ENCODE measurements around the gene PI4KB. TPM values are rescaled to one million over a fixed set of nuclear protein-coding genes. Genes with fewer than 3 reads are reported as not detected.

The PI4KB gene
- polyA plus RNA-seq, 1 donor from 2014 or later: 22.8 TPM

- TF ChIP-seq CTCF (IDR thresholded peaks at IDR 0.05; ENCODE audit: poor library complexity, severe bottlenecking) (peak; percentile 45), SMC3 (conservative IDR thresholded peaks at IDR 0.05; ENCODE audit: poor library complexity) (no peak), POLR2AphosphoS5 (IDR thresholded peaks at IDR 0.05) (peak; percentile 70), EZH2 (IDR thresholded peaks at IDR 0.05; ENCODE audit: borderline replicate concordance, insufficient read depth, low read length, poor library complexity, severe bottlenecking) (no peak), REST (IDR thresholded peaks at IDR 0.05; ENCODE audit: borderline replicate concordance) (no peak), EP300 (conservative IDR thresholded peaks at IDR 0.05; ENCODE audit: poor library complexity, severe bottlenecking) (no peak)
- H3K36me3 ChIP-seq (ENCODE audit: insufficient read depth, low read length): no peaks in the 10 kb centered on the region
- no peaks in the 10 kb centered on the region for H3K9me2 ChIP-seq (ENCODE audit: insufficient read depth, low read length)
- H4K20me1 ChIP-seq (ENCODE audit: insufficient read depth): no peaks in the 10 kb centered on the region
- H2AFZ ChIP-seq (ENCODE audit: low read depth, low read length): peak within 1 kb of the TSS; percentile 99
- no peaks in the 10 kb centered on the region for H3K27me3 ChIP-seq (ENCODE audit: insufficient read depth, low read depth, low read length)
- peak within 1 kb of the TSS; percentile 95 for H3K27ac ChIP-seq (ENCODE audit: low read length)
- H3K4me2 ChIP-seq (ENCODE audit: low read length): peak within 1 kb of the TSS; percentile 78
- peak within 1 kb of the TSS; percentile 83 for H3K4me3 ChIP-seq (ENCODE audit: low read length)
- no peaks in the 10 kb centered on the region for H3K9me3 ChIP-seq (ENCODE audit: low read length)
- no peaks in the 10 kb centered on the region for H3F3A ChIP-seq (ENCODE audit: insufficient read depth, low read length, poor library complexity, severe bottlenecking)
- H3K79me2 ChIP-seq (replicated peaks; ENCODE audit: insufficient read depth, low read length): peaks cover 13% of the 10 kb centered on the region
- peak within 1 kb of the TSS; percentile 90 for H3K9ac ChIP-seq (ENCODE audit: low read length)
Observed at GRCh38 chr1:151281969-151282882, 45.0 kb downstream of the PI4KB start, which contains the start of gene ZNF687. TSS of gene ZNF687 (plus strand) at chr1:151282299. CDS start at chr1:151286292, 3,993 bp downstream.

GRCh38 chr1:151281225-151281968 is 45.8 kb downstream of the PI4KB start:
- TF ChIP-seq TAF1 (IDR thresholded peaks at IDR 0.05; ENCODE audit: low read depth) (peak; percentile 82), REST (IDR thresholded peaks at IDR 0.05; ENCODE audit: borderline replicate concordance) (peak; percentile 74), CTCF (IDR thresholded peaks at IDR 0.05; ENCODE audit: poor library complexity, severe bottlenecking) (peak; percentile 46), SMC3 (conservative IDR thresholded peaks at IDR 0.05; ENCODE audit: poor library complexity) (no peak), MXI1 (conservative IDR thresholded peaks at IDR 0.05; ENCODE audit: poor library complexity, severe bottlenecking) (peak; percentile 90), EZH2 (IDR thresholded peaks at IDR 0.05; ENCODE audit: borderline replicate concordance, insufficient read depth, low read length, poor library complexity, severe bottlenecking) (no peak), RAD21 (conservative IDR thresholded peaks at IDR 0.05) (no peak), EP300 (conservative IDR thresholded peaks at IDR 0.05; ENCODE audit: poor library complexity, severe bottlenecking) (peak; percentile 72), POLR2AphosphoS5 (IDR thresholded peaks at IDR 0.05) (peak; percentile 85)
- H3K79me2 ChIP-seq (replicated peaks; ENCODE audit: insufficient read depth, low read length): peaks cover 13% of the 10 kb centered on the region
- peak overlapping the region; percentile 90 for H3K9ac ChIP-seq (ENCODE audit: low read length)
- H3K9me3 ChIP-seq (ENCODE audit: low read length): no peaks in the 10 kb centered on the region
- H3K36me3 ChIP-seq (ENCODE audit: insufficient read depth, low read length): no peaks in the 10 kb centered on the region
- H3K4me2 ChIP-seq (ENCODE audit: low read length): peak overlapping the region; percentile 56
- peak overlapping the region; percentile 99 for H2AFZ ChIP-seq (ENCODE audit: low read depth, low read length)
- no peaks in the 10 kb centered on the region for H3K27me3 ChIP-seq (ENCODE audit: insufficient read depth, low read depth, low read length)
- no peaks in the 10 kb centered on the region for H4K20me1 ChIP-seq (ENCODE audit: insufficient read depth)
- no peaks in the 10 kb centered on the region for H3K9me2 ChIP-seq (ENCODE audit: insufficient read depth, low read length)
- H3K27ac ChIP-seq (ENCODE audit: low read length): peak overlapping the region; percentile 95
- no peaks in the 10 kb centered on the region for H3F3A ChIP-seq (ENCODE audit: insufficient read depth, low read length, poor library complexity, severe bottlenecking)
- peak overlapping the region; percentile 83 for H3K4me3 ChIP-seq (ENCODE audit: low read length)

All from neural cell (in vitro differentiated cells).